GM12878 (cell line): ENCODE measurements around the gene SHROOM4. TPM values are rescaled to one million over a fixed set of nuclear protein-coding genes. Genes with fewer than 3 reads are reported as not detected.

Experiments used
- ATAC-seq: fragments of 200-7000 bp; cut with Tn5 transposase; 3 replicates; pipeline ENCODE4 v1.9.1; 2020; ENCODE audit warnings: mild to moderate bottlenecking, moderate library complexity
- BruUV-seq: library from RNA; stranded (reverse); fragments of 400-500 nt; replicated peaks from 2 replicates; lab custom pipeline; 2021; lab: Mats Ljungman, UMichigan
- CTCF ChIA-PET: fragments of 300-600 bp; sonication (Branson Sonifier 250); formaldehyde crosslinking; extraction: SDS; loops from one replicate; lab custom pipeline; 2021; ENCODE audit warnings: inconsistent platforms; lab: Yijun Ruan, JAX
- POLR2A ChIA-PET: fragments of 350-600 bp; formaldehyde crosslinking; extraction: SDS; loops from one replicate; lab custom pipeline; 2021; ENCODE audit warnings: inconsistent platforms; lab: Charles Lee
- RAD21 ChIA-PET: fragments of 300-600 bp; sonication (Branson Sonifier 250); formaldehyde crosslinking; loops from one replicate; lab custom pipeline; 2023; ENCODE audit warnings: antibody characterized with exemption; ENCODE audit not compliant: unreplicated experiment; lab: Charles Lee
- SMC1A ChIA-PET: fragments of 300-600 bp; sonication (Branson Sonifier 250); formaldehyde crosslinking; loops from one replicate; lab custom pipeline; 2023; ENCODE audit not compliant: unreplicated experiment, uncharacterized antibody; lab: Charles Lee
- DNase-seq: peaks from one replicate; pipeline ENCODE4 v3.0.0-alpha.2; 2011; ENCODE audit warnings: low read depth, low spot score
- FAIRE-seq: peaks from 3 replicates; lab custom pipeline; 2011; peaks lifted over from hg19 to GRCh38; lab: Jason Lieb, UNC
- H2AFZ ChIP-seq: 2 replicates; pipeline ENCODE4 v1.6.0; 2011; ENCODE audit warnings: low read depth, low read length, control low read depth; ENCODE audit not compliant: control insufficient read depth
- H3K27ac ChIP-seq: 2 replicates; pipeline ENCODE4 v1.5.1; 2011; ENCODE audit warnings: control low read depth; ENCODE audit not compliant: control insufficient read depth, insufficient read depth
- H3K27me3 ChIP-seq, 2 experiments: replicated peaks in 1 of 2; 2 replicates each; pipeline versions ENCODE4 v1.6.0 to v1.6.1; 2011; ENCODE audit warnings: low read length in 1 of 2; ENCODE audit not compliant: control insufficient read depth in 2 of 2, insufficient read depth in 2 of 2
- H3K36me3 ChIP-seq, 2 experiments: 2 replicates each; pipeline ENCODE4 v1.5.1; 2011; ENCODE audit warnings: low read length in 1 of 2; ENCODE audit not compliant: control insufficient read depth in 2 of 2, insufficient read depth in 2 of 2
- H3K4me1 ChIP-seq: 2 replicates; pipeline ENCODE4 v1.6.1; 2011; ENCODE audit warnings: mild to moderate bottlenecking, low read length, moderate library complexity, mixed read lengths; ENCODE audit not compliant: control insufficient read depth, insufficient read depth
- H3K4me2 ChIP-seq: 2 replicates; pipeline ENCODE4 v1.6.0; 2011; ENCODE audit warnings: control low read depth; ENCODE audit not compliant: control insufficient read depth, insufficient read depth
- H3K4me3 ChIP-seq: fragments of 200-600 bp; sonication (generic); 2 replicates; pipeline ENCODE4 v1.5.1; 2016
- H3K79me2 ChIP-seq: 2 replicates; pipeline ENCODE4 v1.6.0; 2011; ENCODE audit warnings: low read length; ENCODE audit not compliant: control insufficient read depth, insufficient read depth
- H3K9ac ChIP-seq: 2 replicates; pipeline ENCODE4 v1.8.0; 2011; ENCODE audit warnings: low read length, control low read depth, mixed read lengths; ENCODE audit not compliant: control insufficient read depth, insufficient read depth
- H3K9me3 ChIP-seq: replicated peaks from 3 replicates; pipeline ENCODE4 v1.5.1; 2011; ENCODE audit warnings: mild to moderate bottlenecking, low read length; ENCODE audit not compliant: control insufficient read depth, insufficient read depth
- H4K20me1 ChIP-seq: 2 replicates; pipeline ENCODE4 v1.6.0; 2011; ENCODE audit not compliant: control insufficient read depth, insufficient read depth
- ATF3 ChIP-seq: IDR thresholded peaks from 2 replicates; pipeline ENCODE4 v1.6.1; 2011; ENCODE audit warnings: low read depth, mild to moderate bottlenecking, low read length, moderate library complexity, borderline replicate concordance; ENCODE audit errors: extremely low read depth
- CHD4 ChIP-seq: fragments of 200-600 bp; sonication (generic); IDR thresholded peaks from 2 replicates; pipeline ENCODE4 v1.6.1; 2016; ENCODE audit warnings: mild to moderate bottlenecking
- CREM ChIP-seq: IDR thresholded peaks from 2 replicates; pipeline ENCODE4 v1.6.1; 2014; ENCODE audit warnings: antibody characterized with exemption, low read depth
- FOXM1 ChIP-seq: IDR thresholded peaks from 2 replicates; pipeline ENCODE4 v1.6.1; 2012; ENCODE audit warnings: low read depth, mild to moderate bottlenecking, inconsistent platforms, low read length, moderate library complexity
- GABPA ChIP-seq: IDR thresholded peaks from 2 replicates; pipeline ENCODE4 v1.6.1; 2014; ENCODE audit warnings: antibody characterized with exemption, low read depth, mild to moderate bottlenecking, inconsistent platforms
- HCFC1 ChIP-seq: fragments of 150-350 bp; IDR thresholded peaks from 2 replicates; pipeline ENCODE4 v1.6.1; 2014; ENCODE audit warnings: low read length
- IKZF1 ChIP-seq: fragments of 450-650 bp; conservative IDR thresholded peaks from 2 replicates; pipeline ENCODE4 v1.6.1; 2017; ENCODE audit warnings: antibody characterized with exemption, mild to moderate bottlenecking
- IKZF2 ChIP-seq, 2 experiments: fragments of 450-650 bp; IDR thresholded peaks; 2 replicates each; pipeline ENCODE4 v1.6.1; 2017; ENCODE audit warnings: mild to moderate bottlenecking in 2 of 2, moderate library complexity in 2 of 2
- IRF4 ChIP-seq: IDR thresholded peaks from 2 replicates; pipeline ENCODE4 v1.6.1; 2011; ENCODE audit warnings: low read depth, low read length
- RELA ChIP-seq: fragments of 450-650 bp; IDR thresholded peaks from 2 replicates; pipeline ENCODE4 v1.8.0; 2014; ENCODE audit warnings: borderline replicate concordance; ENCODE audit not compliant: partially characterized antibody
- WRNIP1 ChIP-seq: IDR thresholded peaks from 2 replicates; pipeline ENCODE4 v1.6.1; 2011; ENCODE audit warnings: low read depth, low read length, improper control_type of control experiment, borderline replicate concordance
- in situ Hi-C: fragments of 300-500 bp; cut with MboI; formaldehyde crosslinking; loops from 9 replicates; pipeline ENCODE4 v1.14.3; 2018; ENCODE audit warnings: mixed read lengths
- intact Hi-C: fragments of 100-400 bp; cut with micrococcal nuclease; formaldehyde crosslinking; loops from one replicate; pipeline ENCODE4 v1.14.2; 2022; ENCODE audit not compliant: unreplicated experiment
- polyA plus RNA-seq, 11 experiments: library from polyadenylated mRNA; depleted of rRNA in 4 of 11; unstranded in 6 of 11; stranded (reverse) in 5 of 11; fragments of >200 nt; fragmentation: Nextera tagmentation in 4 of 11; fragmentation: Illumina TruSeq in 1 of 11; extraction: Ambion mirVana in 4 of 11; extraction: Trizol in 1 of 11; gene quantifications; 1 replicate in 1 of 11; 2 replicates in 10 of 11; pipeline versions ENCODE4 v1.2.1 to v1.2.3, GENCODE V29; 2011 to 2016; ENCODE audit warnings: inconsistent platforms in 2 of 11, missing spikeins in 2 of 11, low read depth in 1 of 11
- total RNA-seq, 4 experiments: library from RNA; depleted of rRNA in 3 of 4; stranded (reverse); fragments of >200 nt in 3 of 4; fragmentation: Illumina TruSeq in 1 of 4; extraction: Trizol in 1 of 4; gene quantifications; 2 replicates each; pipeline versions ENCODE4 v1.2.1 to v1.2.3, GENCODE V29; 2013 to 2021
- TF ChIP-seq, protein P1 (sequence below): IDR thresholded peaks from 2 replicates; pipeline ENCODE4 v1.6.1; 2011; ENCODE audit warnings: low read depth, low read length, improper control_type of control experiment, borderline replicate concordance
- TF ChIP-seq, protein P2 (sequence below): fragments of 450-650 bp; IDR thresholded peaks from 2 replicates; pipeline ENCODE4 v1.6.1; 2017; ENCODE audit warnings: antibody characterized with exemption, mild to moderate bottlenecking, moderate library complexity
- TF ChIP-seq, protein P3 (sequence below): fragments of 450-650 bp; conservative IDR thresholded peaks from 2 replicates; pipeline ENCODE4 v1.6.1; 2017; ENCODE audit warnings: mild to moderate bottlenecking, moderate library complexity
- TF ChIP-seq, protein P4 (sequence below): fragments of 450-650 bp; formaldehyde crosslinking; IDR thresholded peaks from 2 replicates; pipeline ENCODE4 v1.5.0; 2022; ENCODE audit warnings: mild to moderate bottlenecking, missing genetic modification characterization

SHROOM4 gene
- total and polyA plus RNA-seq, 10 of the 15 experiments (the other 5 are each of a cell fraction or from before 2014, with no cell fraction given) = 0.01 to 0.03 TPM; not detected in 8

- intact Hi-C loops = no loop called here
- no peak for DNase-seq
- no peak overlapping the region for H3K9ac ChIP-seq
- TF ChIP-seq GABPA (no peak), IKZF2 (IDR thresholded peaks at IDR 0.05) (no peak), FOXM1 (no peak), RELA (no peak), CHD4 (no peak), CREM (no peak), ATF3 (no peak), IKZF1 (no peak), WRNIP1 (no peak), IRF4 (no peak), HCFC1 (no peak)
- TF ChIP-seq, protein P1, sequence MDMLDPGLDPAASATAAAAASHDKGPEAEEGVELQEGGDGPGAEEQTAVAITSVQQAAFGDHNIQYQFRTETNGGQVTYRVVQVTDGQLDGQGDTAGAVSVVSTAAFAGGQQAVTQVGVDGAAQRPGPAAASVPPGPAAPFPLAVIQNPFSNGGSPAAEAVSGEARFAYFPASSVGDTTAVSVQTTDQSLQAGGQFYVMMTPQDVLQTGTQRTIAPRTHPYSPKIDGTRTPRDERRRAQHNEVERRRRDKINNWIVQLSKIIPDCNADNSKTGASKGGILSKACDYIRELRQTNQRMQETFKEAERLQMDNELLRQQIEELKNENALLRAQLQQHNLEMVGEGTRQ = no peak
- TF ChIP-seq, protein P2, sequence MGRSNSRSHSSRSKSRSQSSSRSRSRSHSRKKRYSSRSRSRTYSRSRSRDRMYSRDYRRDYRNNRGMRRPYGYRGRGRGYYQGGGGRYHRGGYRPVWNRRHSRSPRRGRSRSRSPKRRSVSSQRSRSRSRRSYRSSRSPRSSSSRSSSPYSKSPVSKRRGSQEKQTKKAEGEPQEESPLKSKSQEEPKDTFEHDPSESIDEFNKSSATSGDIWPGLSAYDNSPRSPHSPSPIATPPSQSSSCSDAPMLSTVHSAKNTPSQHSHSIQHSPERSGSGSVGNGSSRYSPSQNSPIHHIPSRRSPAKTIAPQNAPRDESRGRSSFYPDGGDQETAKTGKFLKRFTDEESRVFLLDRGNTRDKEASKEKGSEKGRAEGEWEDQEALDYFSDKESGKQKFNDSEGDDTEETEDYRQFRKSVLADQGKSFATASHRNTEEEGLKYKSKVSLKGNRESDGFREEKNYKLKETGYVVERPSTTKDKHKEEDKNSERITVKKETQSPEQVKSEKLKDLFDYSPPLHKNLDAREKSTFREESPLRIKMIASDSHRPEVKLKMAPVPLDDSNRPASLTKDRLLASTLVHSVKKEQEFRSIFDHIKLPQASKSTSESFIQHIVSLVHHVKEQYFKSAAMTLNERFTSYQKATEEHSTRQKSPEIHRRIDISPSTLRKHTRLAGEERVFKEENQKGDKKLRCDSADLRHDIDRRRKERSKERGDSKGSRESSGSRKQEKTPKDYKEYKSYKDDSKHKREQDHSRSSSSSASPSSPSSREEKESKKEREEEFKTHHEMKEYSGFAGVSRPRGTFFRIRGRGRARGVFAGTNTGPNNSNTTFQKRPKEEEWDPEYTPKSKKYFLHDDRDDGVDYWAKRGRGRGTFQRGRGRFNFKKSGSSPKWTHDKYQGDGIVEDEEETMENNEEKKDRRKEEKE = no peak
- TF ChIP-seq, protein P3, sequence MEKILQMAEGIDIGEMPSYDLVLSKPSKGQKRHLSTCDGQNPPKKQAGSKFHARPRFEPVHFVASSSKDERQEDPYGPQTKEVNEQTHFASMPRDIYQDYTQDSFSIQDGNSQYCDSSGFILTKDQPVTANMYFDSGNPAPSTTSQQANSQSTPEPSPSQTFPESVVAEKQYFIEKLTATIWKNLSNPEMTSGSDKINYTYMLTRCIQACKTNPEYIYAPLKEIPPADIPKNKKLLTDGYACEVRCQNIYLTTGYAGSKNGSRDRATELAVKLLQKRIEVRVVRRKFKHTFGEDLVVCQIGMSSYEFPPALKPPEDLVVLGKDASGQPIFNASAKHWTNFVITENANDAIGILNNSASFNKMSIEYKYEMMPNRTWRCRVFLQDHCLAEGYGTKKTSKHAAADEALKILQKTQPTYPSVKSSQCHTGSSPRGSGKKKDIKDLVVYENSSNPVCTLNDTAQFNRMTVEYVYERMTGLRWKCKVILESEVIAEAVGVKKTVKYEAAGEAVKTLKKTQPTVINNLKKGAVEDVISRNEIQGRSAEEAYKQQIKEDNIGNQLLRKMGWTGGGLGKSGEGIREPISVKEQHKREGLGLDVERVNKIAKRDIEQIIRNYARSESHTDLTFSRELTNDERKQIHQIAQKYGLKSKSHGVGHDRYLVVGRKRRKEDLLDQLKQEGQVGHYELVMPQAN = no peak
- TF ChIP-seq, protein P4, sequence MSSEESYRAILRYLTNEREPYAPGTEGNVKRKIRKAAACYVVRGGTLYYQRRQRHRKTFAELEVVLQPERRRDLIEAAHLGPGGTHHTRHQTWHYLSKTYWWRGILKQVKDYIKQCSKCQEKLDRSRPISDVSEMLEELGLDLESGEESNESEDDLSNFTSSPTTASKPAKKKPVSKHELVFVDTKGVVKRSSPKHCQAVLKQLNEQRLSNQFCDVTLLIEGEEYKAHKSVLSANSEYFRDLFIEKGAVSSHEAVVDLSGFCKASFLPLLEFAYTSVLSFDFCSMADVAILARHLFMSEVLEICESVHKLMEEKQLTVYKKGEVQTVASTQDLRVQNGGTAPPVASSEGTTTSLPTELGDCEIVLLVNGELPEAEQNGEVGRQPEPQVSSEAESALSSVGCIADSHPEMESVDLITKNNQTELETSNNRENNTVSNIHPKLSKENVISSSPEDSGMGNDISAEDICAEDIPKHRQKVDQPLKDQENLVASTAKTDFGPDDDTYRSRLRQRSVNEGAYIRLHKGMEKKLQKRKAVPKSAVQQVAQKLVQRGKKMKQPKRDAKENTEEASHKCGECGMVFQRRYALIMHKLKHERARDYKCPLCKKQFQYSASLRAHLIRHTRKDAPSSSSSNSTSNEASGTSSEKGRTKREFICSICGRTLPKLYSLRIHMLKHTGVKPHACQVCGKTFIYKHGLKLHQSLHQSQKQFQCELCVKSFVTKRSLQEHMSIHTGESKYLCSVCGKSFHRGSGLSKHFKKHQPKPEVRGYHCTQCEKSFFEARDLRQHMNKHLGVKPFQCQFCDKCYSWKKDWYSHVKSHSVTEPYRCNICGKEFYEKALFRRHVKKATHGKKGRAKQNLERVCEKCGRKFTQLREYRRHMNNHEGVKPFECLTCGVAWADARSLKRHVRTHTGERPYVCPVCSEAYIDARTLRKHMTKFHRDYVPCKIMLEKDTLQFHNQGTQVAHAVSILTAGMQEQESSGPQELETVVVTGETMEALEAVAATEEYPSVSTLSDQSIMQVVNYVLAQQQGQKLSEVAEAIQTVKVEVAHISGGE (CRISPR knock-in tag) = no peak
- TF ChIP-seq, all 136 proteins: peak for 0
- Histone ChIP-seq H3K79me2 (no peaks in the 10 kb centered on the region), H3K4me2 (no peak overlapping the region), H3K4me1 (no peaks in the 10 kb centered on the region), H3K27ac (no peak overlapping the region), H3K27me3 (no peaks in the 10 kb centered on the region), H2AFZ (no peak overlapping the region), H3K9me3 (no peaks in the 10 kb centered on the region), H4K20me1 (no peaks in the 10 kb centered on the region), H3K36me3 (no peaks in the 10 kb centered on the region), H3K4me3 (no peak overlapping the region)
- POLR2A ChIA-PET = no interaction called here
- ATAC-seq = no peak
- BruUV-seq = no TSS peak
- SMC1A ChIA-PET = no interaction called here
- RAD21 ChIA-PET = no interaction called here
- in situ Hi-C loops = no loop called here
- FAIRE-seq = no peak
- CTCF ChIA-PET = interaction anchor here (1.9 kb wide), 1 partner anchor 15 kb away, joined by 7 read pairs; no protein-coding TSS in a partner anchor
These were observed 219.2 kb downstream of the SHROOM4 start for GRCh38 chrX:50594788-50595187.
